HL-60/S4 treated with phorbol 12-myristate 13-acetate at 8.2 ng/mL for 4 days and 3 days (cell line): ENCODE measurements around the gene ELMO1.

Experiments used
- in situ Hi-C: fragments of 300-500 bp; cut with MboI; formaldehyde crosslinking; loops from 2 replicates; pipeline ENCODE4 v1.15.0; 2022; ENCODE audit warnings: low sequenced_read_pairs

Gene ELMO1

DNA sequence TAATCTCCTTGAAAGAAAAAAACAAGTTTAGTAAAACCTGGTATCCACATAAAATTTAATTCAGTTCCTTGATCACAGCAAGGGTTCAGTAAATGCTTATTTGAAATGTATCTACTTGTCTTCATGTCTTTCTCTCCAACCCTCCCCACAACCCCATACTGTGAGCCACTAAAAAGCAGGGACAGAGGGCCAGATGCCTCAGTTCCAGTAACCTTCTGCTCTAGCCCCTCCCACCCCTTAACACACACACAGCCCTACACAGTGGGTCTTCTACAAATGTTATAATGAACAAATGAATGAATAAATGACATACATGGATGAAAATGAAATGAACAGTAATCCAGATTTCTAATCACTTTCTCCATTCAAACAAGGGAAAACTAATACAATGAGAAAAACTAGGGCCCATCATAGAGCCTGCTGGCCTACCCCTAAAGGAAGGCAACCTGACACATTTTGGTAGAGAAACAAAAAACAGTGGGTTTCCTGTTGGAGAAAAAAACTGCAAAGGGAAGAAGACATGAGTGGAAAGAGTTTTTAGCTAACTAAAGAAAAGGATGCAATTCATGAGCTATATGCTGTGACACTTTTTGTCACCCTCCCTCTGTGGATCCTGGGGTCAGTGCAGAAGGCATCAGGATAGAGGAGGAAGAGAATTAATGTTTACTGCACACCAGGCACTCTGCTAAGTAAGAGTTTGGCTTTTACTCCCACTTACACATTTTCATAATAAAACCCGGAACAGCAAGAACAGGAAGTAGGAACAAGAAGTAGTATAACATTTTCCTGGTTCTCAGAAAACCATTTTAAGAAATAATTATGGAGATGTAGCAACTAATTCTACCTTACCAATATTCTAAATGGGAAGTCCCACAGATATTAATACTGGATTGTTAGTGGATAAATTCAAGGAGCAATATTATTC is 38.1 kb downstream of the ELMO1 start:
- in situ Hi-C loops, result no loop called here

DNA sequence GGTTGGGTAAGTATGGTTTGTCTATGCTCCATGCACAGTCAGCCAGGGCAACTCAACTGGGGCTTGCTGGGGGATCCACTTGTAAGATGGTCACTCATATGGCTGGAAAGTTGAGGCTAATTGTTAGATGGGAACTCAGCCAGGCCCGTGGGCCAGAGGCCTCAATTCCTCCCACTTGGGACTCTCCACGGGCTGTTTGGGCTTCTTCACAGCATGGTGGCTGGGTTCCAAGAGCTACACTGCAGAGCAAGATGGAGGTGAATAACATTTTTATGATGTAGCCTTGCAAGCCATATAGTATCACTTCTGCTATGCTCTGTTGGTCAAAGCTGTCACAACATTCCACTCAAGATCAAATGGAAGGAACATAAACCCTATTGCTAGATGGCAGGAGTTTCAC is 39.2 kb downstream of the ELMO1 start:
- in situ Hi-C loops, result no loop called here

DNA sequence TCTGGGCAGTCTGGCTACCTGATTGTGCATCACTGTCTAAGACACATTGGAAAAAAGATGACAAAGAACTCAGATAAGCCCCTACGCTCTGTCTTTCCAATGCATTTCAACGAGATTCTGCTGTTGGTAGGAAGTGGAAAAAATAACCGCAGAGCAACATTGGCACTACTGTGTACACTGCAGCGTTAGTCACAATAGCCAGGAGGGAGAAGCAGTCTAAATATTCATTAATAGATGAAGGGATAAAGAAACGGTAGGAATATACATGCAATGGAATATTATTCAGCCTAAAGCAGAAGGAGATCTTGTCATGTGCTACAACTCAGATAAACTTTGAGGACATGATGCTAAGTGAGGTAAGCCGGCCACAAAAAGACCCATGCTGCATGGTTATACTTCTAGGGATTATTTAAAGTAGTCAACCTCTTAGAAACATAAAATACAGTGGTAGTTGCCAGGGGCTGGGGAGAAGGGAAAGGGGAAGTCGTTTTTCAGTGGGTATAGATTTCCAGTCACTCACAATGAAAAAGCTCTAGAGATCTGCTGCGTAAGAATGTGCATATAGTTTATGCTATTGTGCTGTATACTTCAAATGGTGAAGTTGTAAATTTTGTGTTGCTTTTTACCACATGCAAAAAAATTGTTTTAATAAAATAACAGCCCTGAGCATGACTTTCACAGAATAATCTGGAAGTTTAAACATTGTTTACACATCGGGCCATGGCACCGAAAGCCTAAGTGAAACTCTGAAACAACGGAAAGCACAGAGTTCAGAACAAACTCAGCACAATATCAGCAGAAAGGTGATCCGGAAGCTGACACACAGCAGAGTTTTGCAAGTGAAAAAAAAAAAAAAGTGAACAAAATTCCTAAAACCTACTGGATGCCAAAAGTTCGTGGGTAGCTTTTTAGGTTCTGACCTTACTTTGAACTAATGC is 40.1 kb downstream of the ELMO1 start:
- in situ Hi-C loops, result no loop called here

DNA sequence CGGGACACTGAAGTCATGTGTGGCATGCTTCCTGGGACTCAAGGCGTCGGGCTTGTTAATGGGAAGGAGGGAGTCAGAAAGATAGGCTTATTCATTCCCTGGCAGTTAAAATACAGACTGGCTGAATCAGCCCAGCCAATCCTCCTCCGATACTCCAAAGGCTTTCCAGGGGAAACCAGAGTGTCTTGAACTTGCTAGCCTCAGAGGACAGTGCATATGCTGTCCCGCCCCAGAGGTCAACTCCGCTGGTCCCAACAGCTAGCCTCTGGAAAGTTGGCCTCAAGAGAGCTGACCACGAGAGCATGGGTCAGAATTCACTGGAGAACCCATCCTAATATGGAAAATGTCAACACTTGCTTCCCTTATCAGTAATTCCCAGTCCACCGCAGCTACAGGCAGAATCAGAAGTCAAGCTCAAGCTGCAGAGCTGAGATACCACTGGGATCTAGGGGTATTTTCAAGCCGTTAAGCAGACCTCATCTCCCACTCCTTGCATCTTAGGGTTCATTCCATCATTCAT is 43.0 kb downstream of the ELMO1 start:
- in situ Hi-C loops, result no loop called here

DNA sequence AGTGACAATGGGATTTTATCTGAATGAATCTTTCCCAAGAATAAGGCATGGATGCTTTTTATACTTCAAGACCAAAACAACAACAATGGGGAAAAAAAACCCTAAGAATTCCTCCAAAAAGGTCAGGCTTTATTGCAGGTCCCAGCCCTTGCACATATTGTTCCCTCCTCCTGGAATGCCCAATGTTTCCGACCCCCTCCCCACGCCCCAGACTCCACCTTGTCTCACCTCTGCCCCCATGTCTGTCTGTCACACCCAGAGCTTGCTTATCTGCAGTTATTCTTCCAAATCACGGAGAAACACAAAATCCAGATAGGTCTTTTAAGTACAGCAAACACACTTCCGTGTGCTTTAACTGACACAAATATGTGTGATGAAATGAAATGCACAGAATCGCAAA is 43.5 kb downstream of the ELMO1 start:
- in situ Hi-C loops, result no loop called here

GRCh38 chr7:37399876-37400421 is 48.7 kb downstream of the ELMO1 start:
- in situ Hi-C loops, result no loop called here

GRCh38 chr7:37398403-37398802 is 50.3 kb downstream of the ELMO1 start:
- in situ Hi-C loops, result no loop called here

DNA sequence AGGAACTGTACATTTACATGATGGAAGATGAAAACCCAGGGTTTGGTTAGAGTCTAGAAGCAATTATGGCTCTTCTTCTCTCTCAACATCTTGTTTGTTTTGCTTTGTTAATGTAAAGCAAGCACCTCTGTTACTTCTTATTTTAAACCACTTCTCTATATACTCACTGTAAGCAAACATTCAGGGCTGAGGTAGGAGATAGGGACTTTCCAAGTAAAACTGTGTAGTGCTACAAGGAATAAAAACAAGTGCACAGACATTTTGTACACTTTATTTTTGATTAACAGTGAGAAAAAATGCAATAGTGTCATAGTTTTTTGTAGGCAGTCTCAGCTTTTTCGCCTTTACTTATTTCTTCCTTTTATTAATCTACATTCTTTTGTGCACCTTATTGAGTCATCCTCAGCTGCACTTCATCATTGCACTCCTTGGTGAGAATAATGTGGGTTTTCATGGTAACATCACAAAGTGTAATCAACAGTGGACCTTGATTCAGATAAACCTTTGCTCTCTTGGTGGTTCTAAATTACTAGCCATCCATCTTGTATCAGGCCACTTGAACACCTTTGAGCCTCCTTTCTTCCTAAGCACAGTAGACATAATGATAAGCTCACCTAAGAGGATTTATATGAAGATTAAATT is 52.9 kb downstream of the ELMO1 start:
- in situ Hi-C loops, result no loop called here

DNA sequence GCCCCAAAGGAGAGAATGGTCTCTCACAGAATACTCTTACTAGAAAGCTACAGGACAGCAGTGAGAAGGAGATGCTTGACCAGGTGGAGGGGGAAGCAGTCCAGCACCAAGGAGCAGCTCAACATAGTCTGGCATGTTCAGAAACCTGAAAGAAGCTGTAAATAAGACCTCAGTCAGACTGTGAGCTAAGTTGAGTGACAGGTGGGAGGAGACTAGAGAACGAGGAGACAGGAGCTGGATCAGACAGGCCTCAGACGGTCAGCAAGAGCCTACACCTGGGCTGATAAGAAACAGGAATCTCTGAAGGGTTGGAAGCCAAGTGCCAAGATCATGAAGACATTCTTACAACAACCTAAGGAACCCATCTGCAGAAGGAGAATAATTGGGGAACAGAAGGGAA is 54.5 kb downstream of the ELMO1 start:
- in situ Hi-C loops, result no loop called here

GRCh38 chr7:37393476-37393875 is 55.2 kb downstream of the ELMO1 start:
- in situ Hi-C loops, result no loop called here

DNA sequence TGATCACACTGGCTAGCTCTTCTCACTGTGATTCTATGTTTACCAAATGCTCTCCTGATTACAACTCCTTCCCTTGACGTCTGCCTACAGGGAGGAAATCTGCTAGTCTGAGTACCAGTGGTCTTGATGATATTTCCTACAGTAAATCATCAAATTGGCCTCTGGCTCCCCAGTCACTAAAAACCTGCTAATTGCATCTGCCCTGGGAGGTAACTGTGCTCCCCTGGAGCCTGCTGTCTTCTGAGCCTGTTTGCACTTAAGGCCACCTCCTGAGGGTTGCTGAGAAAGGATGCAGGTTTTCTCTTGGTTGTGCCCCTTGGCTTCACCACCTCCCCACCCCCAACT is 56.0 kb downstream of the ELMO1 start:
- in situ Hi-C loops, result no loop called here

GRCh38 chr7:37391791-37392672 is 56.6 kb downstream of the ELMO1 start:
- in situ Hi-C loops, result no loop called here

- in situ Hi-C loops, result no loop called here
These were observed 58.5 kb downstream of the ELMO1 start for GRCh38 chr7:37390114-37390513.

DNA sequence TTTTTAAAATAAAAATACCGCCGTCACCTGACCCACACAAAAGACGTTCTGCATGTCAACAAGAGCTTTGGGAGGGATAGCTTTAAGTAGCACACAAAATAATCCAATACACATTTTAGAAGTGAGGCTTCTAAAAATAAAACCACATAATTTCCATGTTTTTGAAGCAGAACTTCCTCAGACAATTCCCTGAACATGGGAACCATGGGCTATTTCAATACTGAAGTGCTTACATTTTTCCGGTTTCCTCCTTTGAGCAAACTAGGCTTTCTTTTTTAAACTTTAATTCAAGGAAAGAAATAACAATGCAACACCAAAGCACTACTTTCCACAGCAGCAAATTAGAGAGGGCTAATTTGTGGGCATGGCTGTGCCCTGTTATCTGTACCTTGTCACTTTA is 59.9 kb downstream of the ELMO1 start:
- in situ Hi-C loops, result no loop called here

DNA sequence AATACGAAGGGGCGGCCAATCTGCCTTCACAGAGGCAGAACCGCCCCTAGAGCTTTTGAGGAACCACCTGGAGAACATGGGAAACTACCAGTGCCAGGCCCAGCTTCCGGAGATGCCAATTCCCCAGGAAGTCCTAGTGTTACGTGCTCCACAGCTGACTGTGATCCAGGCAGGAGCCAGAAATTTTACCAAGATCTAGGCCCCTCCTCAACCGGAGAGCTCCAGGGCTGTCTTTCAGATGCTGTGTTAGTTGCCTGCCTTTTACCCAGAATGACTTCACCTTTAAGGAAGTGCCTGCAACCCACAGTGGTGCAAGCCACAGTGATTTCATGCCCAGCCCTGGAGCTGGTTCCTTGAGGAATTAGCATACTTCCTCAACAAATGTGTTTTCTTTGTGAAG is 62.9 kb downstream of the ELMO1 start:
- in situ Hi-C loops, result no loop called here

- in situ Hi-C loops, result no loop called here
These were observed 66.0 kb downstream of the ELMO1 start for GRCh38 chr7:37382546-37383088.

- in situ Hi-C loops, result no loop called here
These were observed 67.8 kb downstream of the ELMO1 start for GRCh38 chr7:37380831-37381230.

GRCh38 chr7:37379546-37380277 is 69.0 kb downstream of the ELMO1 start:
- in situ Hi-C loops, result no loop called here

DNA sequence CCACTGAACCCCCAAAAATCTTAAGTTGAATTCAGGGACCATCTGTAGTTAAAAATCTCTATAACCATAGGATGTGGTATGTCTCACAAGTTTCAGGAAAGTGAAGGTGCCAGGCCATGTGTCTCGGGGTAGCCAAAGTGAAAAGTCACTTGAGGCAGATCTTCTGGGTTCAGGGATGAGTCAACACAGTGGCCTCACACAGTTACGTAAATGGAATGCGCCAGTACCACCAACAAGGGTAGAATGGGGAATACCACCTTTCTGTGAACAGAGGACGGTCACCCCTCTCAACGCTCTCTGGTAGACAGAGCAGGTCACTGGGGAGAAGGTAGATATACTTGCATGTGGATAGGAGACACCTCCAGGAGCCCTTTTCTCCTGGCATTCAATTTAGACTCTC is 71.4 kb downstream of the ELMO1 start:
- in situ Hi-C loops, result no loop called here
